HFF-Myc (cell line): ENCODE data around the gene RNF34.

Source experiments
- DNase-seq: peaks from one replicate; pipeline ENCODE4 v3.0.0-alpha.2; 2011; ENCODE audit warnings: low read depth; ENCODE audit errors: extremely low read depth
- H3K4me3 ChIP-seq: replicated peaks from 2 replicates; pipeline ENCODE4 v1.5.1; 2011; ENCODE audit warnings: low read depth, mild to moderate bottlenecking, control low read depth, low read length
- TF ChIP-seq, protein P1 (sequence below): IDR thresholded peaks from 2 replicates; pipeline ENCODE4 v1.5.1; 2012; ENCODE audit warnings: mild to moderate bottlenecking, low read depth, low read length, control low read depth; ENCODE audit errors: missing control alignments

The RNF34 gene

DNA sequence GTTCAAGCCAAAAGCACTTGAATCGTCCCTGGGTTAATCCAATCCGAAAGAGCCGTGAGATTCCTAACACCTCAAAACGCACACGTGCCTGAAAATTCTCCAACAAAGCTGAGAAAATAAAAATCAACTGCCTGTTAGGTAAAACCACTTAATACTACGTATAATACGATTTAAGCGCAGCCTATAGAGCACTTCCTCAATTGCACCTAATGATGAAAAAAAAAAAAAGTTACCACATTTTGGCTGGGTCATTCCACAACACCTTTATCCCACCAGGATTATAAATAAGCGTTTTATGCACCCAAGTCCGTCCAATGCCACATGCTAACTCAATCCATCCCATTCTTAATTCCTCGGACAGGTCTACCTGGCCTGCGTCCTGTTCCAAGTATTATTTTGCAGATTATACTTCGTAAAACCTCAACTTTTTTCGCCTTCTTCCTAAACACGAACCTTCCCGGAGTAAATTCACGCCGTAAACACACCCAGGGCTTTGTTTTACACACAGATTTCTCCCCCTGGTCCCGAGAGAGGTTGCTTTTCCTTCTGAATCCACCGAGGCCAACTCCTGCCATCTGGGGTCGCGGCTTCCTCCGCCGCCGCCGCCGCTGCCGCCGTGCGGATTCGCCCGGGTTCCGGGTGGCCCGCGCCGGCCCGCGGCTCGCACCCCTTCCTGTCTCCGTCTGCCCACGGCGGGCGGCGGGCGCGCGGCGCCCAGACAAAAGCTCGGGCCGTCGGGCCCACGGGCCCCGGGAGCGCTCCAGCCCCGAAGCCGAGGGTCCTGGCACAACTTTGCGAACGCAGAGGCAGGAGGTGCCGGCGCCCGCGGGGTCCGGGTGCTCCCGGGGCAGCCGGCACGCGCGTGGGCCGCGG is 66.2 kb downstream of the RNF34 start:
- TF ChIP-seq, protein P1, sequence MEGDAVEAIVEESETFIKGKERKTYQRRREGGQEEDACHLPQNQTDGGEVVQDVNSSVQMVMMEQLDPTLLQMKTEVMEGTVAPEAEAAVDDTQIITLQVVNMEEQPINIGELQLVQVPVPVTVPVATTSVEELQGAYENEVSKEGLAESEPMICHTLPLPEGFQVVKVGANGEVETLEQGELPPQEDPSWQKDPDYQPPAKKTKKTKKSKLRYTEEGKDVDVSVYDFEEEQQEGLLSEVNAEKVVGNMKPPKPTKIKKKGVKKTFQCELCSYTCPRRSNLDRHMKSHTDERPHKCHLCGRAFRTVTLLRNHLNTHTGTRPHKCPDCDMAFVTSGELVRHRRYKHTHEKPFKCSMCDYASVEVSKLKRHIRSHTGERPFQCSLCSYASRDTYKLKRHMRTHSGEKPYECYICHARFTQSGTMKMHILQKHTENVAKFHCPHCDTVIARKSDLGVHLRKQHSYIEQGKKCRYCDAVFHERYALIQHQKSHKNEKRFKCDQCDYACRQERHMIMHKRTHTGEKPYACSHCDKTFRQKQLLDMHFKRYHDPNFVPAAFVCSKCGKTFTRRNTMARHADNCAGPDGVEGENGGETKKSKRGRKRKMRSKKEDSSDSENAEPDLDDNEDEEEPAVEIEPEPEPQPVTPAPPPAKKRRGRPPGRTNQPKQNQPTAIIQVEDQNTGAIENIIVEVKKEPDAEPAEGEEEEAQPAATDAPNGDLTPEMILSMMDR: no peak
- no peak for DNase-seq

DNA sequence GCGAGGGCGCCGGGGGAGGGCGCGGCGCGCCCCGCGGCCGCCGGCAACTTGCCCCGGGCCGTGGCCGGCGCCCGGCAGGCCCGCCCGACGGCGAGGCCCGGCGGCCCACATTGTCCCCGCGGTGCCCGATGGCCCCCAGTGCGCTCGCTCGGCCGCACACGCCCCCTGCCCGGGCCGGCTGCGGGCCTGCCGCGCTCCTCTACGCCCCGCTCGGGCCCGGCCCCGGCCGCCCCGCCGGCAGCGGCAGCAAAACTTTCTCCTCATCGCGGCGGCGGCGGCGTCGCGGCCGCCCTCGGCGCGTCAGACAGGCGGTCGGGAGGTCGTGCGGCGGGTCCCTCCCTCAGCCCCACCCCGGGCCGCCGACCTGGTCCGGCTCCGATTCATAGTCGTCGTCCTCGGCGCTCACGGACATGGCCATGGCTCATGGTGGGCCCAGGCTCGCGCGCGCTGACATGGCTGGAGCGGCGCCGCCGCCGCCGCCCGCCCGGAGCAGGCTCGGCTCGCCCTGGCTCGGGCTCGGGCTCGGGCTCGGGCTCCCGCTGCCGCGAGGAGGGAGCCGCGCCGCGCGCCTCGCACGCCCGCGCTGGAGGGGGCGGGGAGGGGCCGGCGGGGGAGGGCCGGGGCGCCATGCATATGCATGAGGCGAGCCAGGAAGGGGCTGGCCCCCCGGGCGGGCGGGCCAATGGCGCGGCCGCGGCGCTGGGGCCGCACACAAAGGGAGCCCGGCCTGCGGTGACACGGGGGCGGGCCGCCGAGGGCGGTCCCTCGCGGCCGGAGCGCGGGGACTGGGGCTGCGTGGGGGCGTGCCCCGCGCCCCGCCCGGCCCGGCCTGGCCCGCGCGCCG is 67.1 kb downstream of the RNF34 start:
- TF ChIP-seq, protein P1: no peak
- peak overlapping the region; percentile 63 for H3K4me3 ChIP-seq
- peak; percentile 20 for DNase-seq

More for the DNA sequence above, 66.2 kb downstream of the RNF34 start:
- H3K4me3 ChIP-seq: peak overlapping the region; percentile 63

DNA sequence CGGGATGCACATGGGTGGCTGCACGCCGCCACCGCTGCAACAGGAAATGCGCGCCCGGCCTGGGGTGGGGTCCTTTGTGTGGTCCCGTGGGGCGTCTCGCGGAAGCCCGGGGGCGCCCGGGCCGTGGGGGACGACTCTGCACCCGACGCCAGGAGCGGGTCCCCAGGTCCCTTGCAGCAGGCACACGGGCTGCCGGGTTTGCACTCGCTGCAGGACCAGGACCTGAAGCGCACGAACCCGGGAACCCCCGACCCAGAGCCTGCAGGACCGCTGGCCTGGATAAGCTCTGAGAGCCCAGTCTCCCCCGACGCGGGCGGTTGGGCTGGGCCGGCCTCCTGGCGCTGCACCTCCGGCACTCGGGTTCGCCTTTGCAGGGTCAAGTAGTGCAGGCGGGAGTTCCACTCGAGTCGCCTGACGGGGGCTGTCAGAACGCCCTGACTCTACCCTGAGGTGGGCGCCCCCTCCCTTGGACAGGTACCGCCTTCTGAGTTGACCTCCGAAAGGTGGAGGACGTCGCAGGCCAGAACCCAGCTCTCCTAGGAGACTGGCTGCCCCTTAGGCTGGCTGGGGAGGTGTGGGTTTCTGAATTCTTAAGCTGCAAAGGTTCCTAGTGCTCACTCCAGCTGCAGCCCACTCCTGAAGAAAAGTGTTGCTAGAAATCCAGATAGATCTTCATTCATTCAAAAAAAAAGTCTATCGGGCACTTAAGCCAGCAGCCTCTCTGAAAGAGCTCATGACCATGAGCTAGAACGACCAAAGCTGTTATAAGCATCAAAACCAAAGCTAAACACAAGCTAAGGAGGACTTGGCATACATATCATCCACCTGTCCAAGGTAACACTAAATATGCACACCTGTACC is 68.0 kb downstream of the RNF34 start:
- TF ChIP-seq, protein P1: no peak
- no peak for DNase-seq
- H3K4me3 ChIP-seq: peak overlapping the region; percentile 49

DNA sequence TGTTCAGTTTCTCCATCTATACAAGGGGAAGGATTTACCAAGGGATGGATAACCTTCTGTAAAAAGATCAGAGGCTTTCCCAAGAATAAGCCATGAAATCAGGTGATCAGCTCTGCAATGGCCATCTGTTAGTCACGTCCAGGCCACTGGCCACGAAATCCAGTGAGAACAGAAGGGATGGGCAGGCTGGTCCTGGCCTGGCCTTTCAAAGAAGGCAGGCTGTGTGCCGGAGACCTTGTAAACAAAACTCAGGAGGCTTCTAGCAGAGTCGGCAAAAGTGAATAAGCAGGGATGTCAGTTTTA is 68.5 kb downstream of the RNF34 start:
- TF ChIP-seq, protein P1: no peak
- H3K4me3 ChIP-seq: no peak overlapping the region
- DNase-seq: no peak

DNA sequence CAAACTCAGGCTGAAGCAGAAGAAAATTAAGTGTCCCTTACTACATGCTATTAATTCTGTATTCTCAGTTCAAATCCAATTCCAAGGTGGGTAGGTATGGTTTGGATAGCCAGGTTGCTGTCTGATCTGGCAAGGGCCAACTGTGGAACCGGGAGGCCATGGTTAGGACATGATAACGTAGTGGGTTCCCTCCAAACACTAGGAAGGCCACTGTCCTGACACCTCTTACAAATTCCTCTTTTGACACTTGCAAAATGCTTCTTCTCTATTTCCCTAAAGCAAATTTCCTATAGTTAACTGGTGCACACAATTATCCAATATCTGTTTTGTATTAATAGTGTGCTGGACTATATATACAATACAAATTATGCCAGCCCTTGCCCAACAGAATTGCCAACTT is 70.8 kb downstream of the RNF34 start:
- DNase-seq: no peak
- TF ChIP-seq, protein P1: no peak

GRCh38 chr12:121472150-121472905 is 72.4 kb downstream of the RNF34 start:
- TF ChIP-seq, protein P1: no peak
- DNase-seq: no peak

More for the DNA sequence above, 70.8 kb downstream of the RNF34 start:
- H3K4me3 ChIP-seq: no peak overlapping the region

More at GRCh38 chr12:121472150-121472905, 72.4 kb downstream of the RNF34 start:
- no peak overlapping the region for H3K4me3 ChIP-seq
